Thoracic aorta (tissue), 2 donors: Measurements from ENCODE around the gene LEF1. TPM values are rescaled to one million over a fixed set of nuclear protein-coding genes. Genes with fewer than 3 reads are reported as not detected.

Source experiments
- ATAC-seq: fragments of 150-250 bp; one replicate; pipeline ENCODE4 v1.8.0; 2017; ENCODE audit warnings: low read depth; ENCODE audit not compliant: insufficient number of reproducible peaks, low FRiP score
- DNase-seq: peaks from one replicate; pipeline ENCODE4 v3.0.0-alpha.2; 2020; ENCODE audit warnings: low spot score
- H3K27ac ChIP-seq, 2 donors: fragments of 200-600 bp; sonication (generic); 1 replicate in 1 of 2; 2 replicates in 1 of 2; pipeline ENCODE4 v1.5.1; 2016; ENCODE audit warnings: mild to moderate bottlenecking in 2 of 2, moderate library complexity in 2 of 2
- H3K27me3 ChIP-seq: fragments of 200-600 bp; sonication (generic); replicated peaks from 2 replicates; pipeline ENCODE4 v1.6.0; 2016; ENCODE audit warnings: mild to moderate bottlenecking; ENCODE audit not compliant: insufficient read depth
- H3K36me3 ChIP-seq: fragments of 200-600 bp; sonication (generic); one replicate; pipeline ENCODE4 v1.5.1; 2016
- H3K4me1 ChIP-seq, 2 donors: fragments of 200-600 bp; sonication (generic); 1 replicate in 1 of 2; 2 replicates in 1 of 2; pipeline versions ENCODE4 v1.5.1 to v1.6.0; 2016; ENCODE audit warnings: low read depth in 2 of 2, mild to moderate bottlenecking in 1 of 2; ENCODE audit not compliant: control insufficient read depth in 1 of 2
- H3K4me3 ChIP-seq: fragments of 200-600 bp; sonication (generic); 2 replicates; pipeline ENCODE4 v1.5.1; 2016; ENCODE audit warnings: mild to moderate bottlenecking
- H3K9me3 ChIP-seq: fragments of 200-600 bp; sonication (generic); 2 replicates; pipeline ENCODE4 v1.5.1; 2016
- total RNA-seq, 2 donors: library from RNA; depleted of rRNA; stranded (reverse); fragments of >200 nt; gene quantifications; one replicate each; pipeline versions ENCODE4 v1.1.0 to v1.2.3, GENCODE V29; 2016
- TF ChIP-seq, protein P1 (sequence below): fragments of 200-600 bp; sonication (generic); IDR thresholded peaks from one replicate; pipeline ENCODE4 v1.5.1; 2019; ENCODE audit warnings: antibody characterized with exemption

LEF1 gene
- total RNA-seq, 2 donors from 2014 or later: 0.54 to 3.2 TPM

GRCh38 chr4:108119199-108119800 lies 49.4 kb downstream of the LEF1 start:
- Histone ChIP-seq H3K27ac (no peak overlapping the region), H3K4me3 (no peak overlapping the region), H3K4me1 (no peaks in the 10 kb centered on the region), H3K9me3 (no peaks in the 10 kb centered on the region), H3K27me3 (no peaks in the 10 kb centered on the region), H3K36me3 (no peaks in the 10 kb centered on the region)
- ATAC-seq: no peak
- TF ChIP-seq, protein P1, sequence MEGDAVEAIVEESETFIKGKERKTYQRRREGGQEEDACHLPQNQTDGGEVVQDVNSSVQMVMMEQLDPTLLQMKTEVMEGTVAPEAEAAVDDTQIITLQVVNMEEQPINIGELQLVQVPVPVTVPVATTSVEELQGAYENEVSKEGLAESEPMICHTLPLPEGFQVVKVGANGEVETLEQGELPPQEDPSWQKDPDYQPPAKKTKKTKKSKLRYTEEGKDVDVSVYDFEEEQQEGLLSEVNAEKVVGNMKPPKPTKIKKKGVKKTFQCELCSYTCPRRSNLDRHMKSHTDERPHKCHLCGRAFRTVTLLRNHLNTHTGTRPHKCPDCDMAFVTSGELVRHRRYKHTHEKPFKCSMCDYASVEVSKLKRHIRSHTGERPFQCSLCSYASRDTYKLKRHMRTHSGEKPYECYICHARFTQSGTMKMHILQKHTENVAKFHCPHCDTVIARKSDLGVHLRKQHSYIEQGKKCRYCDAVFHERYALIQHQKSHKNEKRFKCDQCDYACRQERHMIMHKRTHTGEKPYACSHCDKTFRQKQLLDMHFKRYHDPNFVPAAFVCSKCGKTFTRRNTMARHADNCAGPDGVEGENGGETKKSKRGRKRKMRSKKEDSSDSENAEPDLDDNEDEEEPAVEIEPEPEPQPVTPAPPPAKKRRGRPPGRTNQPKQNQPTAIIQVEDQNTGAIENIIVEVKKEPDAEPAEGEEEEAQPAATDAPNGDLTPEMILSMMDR: no peak
- DNase-seq: no peak

DNA sequence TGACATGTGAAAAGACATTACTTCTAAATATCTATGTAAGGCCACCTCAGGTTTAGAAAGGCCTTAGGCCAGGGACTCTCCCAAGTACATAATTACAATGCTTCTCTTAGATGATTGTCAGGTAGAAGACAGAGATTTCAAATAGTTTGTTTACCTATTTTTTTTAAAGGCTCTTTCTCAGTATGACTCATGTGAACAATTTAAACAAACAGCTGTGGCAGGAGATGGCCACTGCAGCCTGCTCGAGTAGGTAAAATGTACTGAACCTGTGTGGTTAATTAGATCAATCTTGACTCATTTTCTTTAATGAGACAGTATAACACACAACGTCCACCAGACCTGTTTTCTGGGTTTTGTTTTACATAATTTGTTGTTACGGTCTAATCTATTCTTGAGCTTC lies 50.2 kb downstream of the LEF1 start:
- TF ChIP-seq, protein P1: no peak
- Histone ChIP-seq H3K36me3 (no peaks in the 10 kb centered on the region), H3K27me3 (no peaks in the 10 kb centered on the region), H3K9me3 (no peaks in the 10 kb centered on the region), H3K4me1 (no peaks in the 10 kb centered on the region), H3K4me3 (no peak overlapping the region), H3K27ac (no peak overlapping the region)
- no peak for DNase-seq
- ATAC-seq: no peak

GRCh38 chr4:108117418-108118182 lies 51.1 kb downstream of the LEF1 start:
- H3K27me3 ChIP-seq: no peaks in the 10 kb centered on the region
- TF ChIP-seq, protein P1: no peak
- H3K4me1 ChIP-seq: no peaks in the 10 kb centered on the region
- H3K36me3 ChIP-seq: no peaks in the 10 kb centered on the region
- DNase-seq (no peak), ATAC-seq (no peak)
- no peak overlapping the region for H3K27ac ChIP-seq
- H3K4me3 ChIP-seq: no peak overlapping the region
- H3K9me3 ChIP-seq: no peaks in the 10 kb centered on the region

GRCh38 chr4:108116423-108117168 lies 52.1 kb downstream of the LEF1 start:
- TF ChIP-seq, protein P1: no peak
- Histone ChIP-seq H3K27me3 (no peaks in the 10 kb centered on the region), H3K4me3 (no peak overlapping the region), H3K9me3 (no peaks in the 10 kb centered on the region), H3K27ac (no peak overlapping the region), H3K4me1 (no peaks in the 10 kb centered on the region), H3K36me3 (no peaks in the 10 kb centered on the region)
- ATAC-seq: no peak
- DNase-seq: no peak

- H3K9me3 ChIP-seq: no peaks in the 10 kb centered on the region
- no peak overlapping the region for H3K27ac ChIP-seq
- TF ChIP-seq, protein P1: no peak
- H3K4me1 ChIP-seq: no peaks in the 10 kb centered on the region
- H3K27me3 ChIP-seq: no peaks in the 10 kb centered on the region
- H3K4me3 ChIP-seq: no peak overlapping the region
- H3K36me3 ChIP-seq: no peaks in the 10 kb centered on the region
- DNase-seq: no peak
- ATAC-seq: no peak
Measured at GRCh38 chr4:108115168-108115526, 53.6 kb downstream of the LEF1 start.
